Measurements from ENCODE around the gene RAB20. TPM values are rescaled to one million over a fixed set of nuclear protein-coding genes. Genes with fewer than 3 reads are reported as not detected.

Gene RAB20
- total RNA-seq, 1 experiment from 2014 or later: 10.6 TPM

DNA sequence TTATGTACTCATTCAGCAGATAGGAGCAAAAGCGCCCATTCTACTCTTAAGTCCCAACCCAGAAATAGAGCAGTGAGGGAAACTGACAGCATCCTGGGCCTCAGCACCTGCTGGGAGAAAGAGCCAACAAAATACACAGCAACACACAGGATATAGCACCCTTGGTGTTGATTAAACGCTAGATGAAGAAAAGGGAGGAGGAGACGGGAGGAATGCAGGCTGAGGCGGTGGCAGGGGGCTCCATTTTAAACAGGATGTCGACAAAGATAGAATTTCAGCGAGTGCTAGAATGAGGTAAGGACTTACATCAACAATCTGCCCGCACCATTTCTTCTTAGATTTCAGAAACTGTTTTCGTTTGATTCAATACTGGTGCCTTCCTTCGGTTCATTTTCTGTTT, 4.6 kb upstream of the RAB20 start:
- no TSS peak for BruUV-seq (replicated peaks)
- RAD21 ChIA-PET (ENCODE audit: low non-redundant PET in 1 of 2, low total read pairs in 2 of 2, uncharacterized antibody in 2 of 2, unreplicated experiment in 2 of 2): no interaction called here
- no peak for ATAC-seq
- H3K79me2 ChIP-seq (ENCODE audit: insufficient read depth, low read length): no peaks in the 10 kb centered on the region
- H3K36me3 ChIP-seq (ENCODE audit: control insufficient read depth in 1 of 2, insufficient read depth in 2 of 2, low read length in 2 of 2): no peaks in the 10 kb centered on the region
- H3K9ac ChIP-seq (ENCODE audit: low read length): no peak overlapping the region
- no peaks in the 10 kb centered on the region for H3K9me3 ChIP-seq (ENCODE audit: control insufficient read depth in 1 of 2, insufficient read depth in 1 of 2, low read depth in 1 of 2, low read length in 2 of 2)
- no peaks in the 10 kb centered on the region for H4K20me1 ChIP-seq (ENCODE audit: insufficient read depth)
- POLR2A ChIA-PET: no interaction called here
- H2AFZ ChIP-seq (ENCODE audit: low read depth, low read length, poor library complexity, severe bottlenecking): no peak overlapping the region
- CTCF ChIA-PET: no interaction called here
- H3K9me2 ChIP-seq (ENCODE audit: insufficient read depth): no peaks in the 10 kb centered on the region
- no peaks in the 10 kb centered on the region for H3K27me3 ChIP-seq (ENCODE audit: insufficient read depth, low read length)
- H3K4me3 ChIP-seq (replicated peaks in 1 of 2; ENCODE audit: low read depth in 1 of 2, low read length in 2 of 2): no peak overlapping the region
- DNase-seq (ENCODE audit: low read depth, low spot score): no peak
- intact Hi-C loops (cut with micrococcal nuclease): loop anchor here (10.0 kb wide), 2 partner anchors 111 to 341 kb away; no protein-coding TSS in a partner anchor
- no peak for TF ChIP-seq EGR1 (IDR thresholded peaks at IDR 0.05; ENCODE audit: low read depth)
- no peak for TF ChIP-seq RAD21 (IDR thresholded peaks at IDR 0.05; ENCODE audit: low read depth)
- TF ChIP-seq MAX (IDR thresholded peaks at IDR 0.05): no peak
- no peak for TF ChIP-seq JUND (IDR thresholded peaks at IDR 0.05)
- TF ChIP-seq ZNF274 (IDR thresholded peaks at IDR 0.05; ENCODE audit: low read depth, low read length): no peak
- TF ChIP-seq EZH2 (IDR thresholded peaks at IDR 0.05): no peak
- no peak for TF ChIP-seq ELF1 (IDR thresholded peaks at IDR 0.05; ENCODE audit: borderline replicate concordance, low read depth)
- TF ChIP-seq ZBTB33 (IDR thresholded peaks at IDR 0.05; ENCODE audit: extremely low read depth, insufficient replicate concordance, low read length): no peak
- TF ChIP-seq YY1 (IDR thresholded peaks at IDR 0.05; ENCODE audit: extremely low read depth, insufficient replicate concordance, low read depth, low read length): no peak
- no peak overlapping the region for H3K27ac ChIP-seq (ENCODE audit: low read depth, low read length)
- H3K4me1 ChIP-seq (ENCODE audit: control insufficient read depth in 1 of 2, insufficient read depth in 2 of 2, low read length in 2 of 2): peaks cover 20 to 24% of the 10 kb centered on the region in 2 experiments
- H3K4me2 ChIP-seq (ENCODE audit: low read length): no peak overlapping the region

All from HCT116 (cell line).